SK-N-SH treated with all-trans-retinoic acid at 6 μM for 48 hours (cell line): ENCODE results near the gene DNASE1L1.
A peak's percentile ranks its signal among the peaks of the same experiment; 100 is the strongest.

Source experiments
- ATAC-seq: fragments of 200-7000 bp; cut with Tn5 transposase; 3 replicates; pipeline ENCODE4 v1.9.1; 2020; ENCODE audit warnings: mild to moderate bottlenecking, moderate library complexity
- ARNTL ChIP-seq: fragments of 450-650 bp; formaldehyde crosslinking; IDR thresholded peaks from 2 replicates; pipeline ENCODE4 v1.5.0; 2020; ENCODE audit warnings: low read depth, mild to moderate bottlenecking, moderate library complexity, borderline replicate concordance
- BACH2 ChIP-seq: fragments of 250-450 bp; sonication (Bioruptor Pico); IDR thresholded peaks from 2 replicates; pipeline ENCODE4 v1.9.0; 2021; ENCODE audit warnings: mild to moderate bottlenecking, borderline replicate concordance
- CREB5 ChIP-seq: fragments of 250-450 bp; sonication (Bioruptor Pico); IDR thresholded peaks from 2 replicates; pipeline ENCODE4 v1.5.1; 2020; ENCODE audit warnings: low read depth, mild to moderate bottlenecking, moderate library complexity
- CSRNP3 ChIP-seq: fragments of 250-450 bp; sonication (Bioruptor Pico); IDR thresholded peaks from 2 replicates; pipeline ENCODE4 v1.5.1; 2021; ENCODE audit warnings: mild to moderate bottlenecking, moderate library complexity
- ESRRG ChIP-seq: fragments of 250-450 bp; sonication (Bioruptor Pico); IDR thresholded peaks from 2 replicates; pipeline ENCODE4 v1.6.1; 2021; ENCODE audit warnings: mild to moderate bottlenecking
- GLIS3 ChIP-seq: fragments of 250-450 bp; sonication (Bioruptor Pico); IDR thresholded peaks from 2 replicates; pipeline ENCODE4 v1.5.0; 2020; ENCODE audit warnings: mild to moderate bottlenecking, moderate library complexity
- ISL1 ChIP-seq: fragments of 250-450 bp; sonication (Bioruptor Pico); IDR thresholded peaks from 2 replicates; pipeline ENCODE4 v2.1.2; 2022; ENCODE audit warnings: mild to moderate bottlenecking, moderate library complexity
- OSR1 ChIP-seq: fragments of 250-450 bp; sonication (Bioruptor Pico); IDR thresholded peaks from 2 replicates; pipeline ENCODE4 v1.8.0; 2022; ENCODE audit warnings: moderate library complexity, mild to moderate bottlenecking, inconsistent platforms
- PATZ1 ChIP-seq: fragments of 250-450 bp; sonication (Bioruptor Pico); IDR thresholded peaks from 2 replicates; pipeline ENCODE4 v1.8.0; 2020; ENCODE audit warnings: mild to moderate bottlenecking, moderate library complexity, borderline replicate concordance
- POU6F1 ChIP-seq: fragments of 250-450 bp; sonication (Bioruptor Pico); IDR thresholded peaks from 2 replicates; pipeline ENCODE4 v1.8.0; 2021; ENCODE audit warnings: low read depth, mild to moderate bottlenecking, moderate library complexity, borderline replicate concordance
- PPARA ChIP-seq: fragments of 250-450 bp; sonication (Bioruptor Pico); IDR thresholded peaks from 2 replicates; pipeline ENCODE4 v1.5.0; 2020; ENCODE audit warnings: mild to moderate bottlenecking, borderline replicate concordance
- RARB ChIP-seq: fragments of 250-450 bp; sonication (Bioruptor Pico); IDR thresholded peaks from 2 replicates; pipeline ENCODE4 v1.8.0; 2021; ENCODE audit warnings: mild to moderate bottlenecking, moderate library complexity
- SNAI2 ChIP-seq: fragments of 250-450 bp; sonication (Bioruptor Pico); IDR thresholded peaks from 2 replicates; pipeline ENCODE4 v1.5.0; 2020; ENCODE audit warnings: mild to moderate bottlenecking, moderate library complexity
- TOX ChIP-seq: fragments of 250-450 bp; sonication (Bioruptor Pico); IDR thresholded peaks from 2 replicates; pipeline ENCODE4 v1.8.0; 2021; ENCODE audit warnings: mild to moderate bottlenecking, moderate library complexity, borderline replicate concordance
- TSHZ2 ChIP-seq: fragments of 250-450 bp; sonication (Bioruptor Pico); IDR thresholded peaks from 2 replicates; pipeline ENCODE4 v1.5.0; 2020; ENCODE audit warnings: mild to moderate bottlenecking, moderate library complexity
- ZFP30 ChIP-seq: fragments of 450-650 bp; formaldehyde crosslinking; IDR thresholded peaks from 2 replicates; pipeline ENCODE4 v1.5.0; 2022; ENCODE audit warnings: mild to moderate bottlenecking, moderate library complexity
- ZNF8 ChIP-seq: fragments of 450-650 bp; formaldehyde crosslinking; IDR thresholded peaks from 2 replicates; pipeline ENCODE4 v1.5.0; 2020; ENCODE audit warnings: mild to moderate bottlenecking, moderate library complexity

Gene DNASE1L1

GRCh38 chrX:154368630-154369448 is 40.2 kb downstream of the DNASE1L1 start:
- no peak for TF ChIP-seq GLIS3 (CRISPR knock-in tag)
- TF ChIP-seq ZNF8 (CRISPR knock-in tag): no peak
- no peak for TF ChIP-seq PPARA
- no peak for TF ChIP-seq RARB (CRISPR knock-in tag)
- peak; percentile 26; the same call in 1 of the 2 replicates for TF ChIP-seq PATZ1 (CRISPR knock-in tag)
- no peak for TF ChIP-seq ARNTL
- ATAC-seq: peak; percentile 77

- no peak for TF ChIP-seq TSHZ2
- no peak for TF ChIP-seq RARB (CRISPR knock-in tag)
- TF ChIP-seq CREB5 (CRISPR knock-in tag): no peak
- no peak for TF ChIP-seq CSRNP3 (CRISPR knock-in tag)
- TF ChIP-seq GLIS3 (CRISPR knock-in tag): no peak
- TF ChIP-seq ARNTL: no peak
- no peak for TF ChIP-seq TOX (CRISPR knock-in tag)
- TF ChIP-seq SNAI2 (CRISPR knock-in tag): no peak
- no peak for TF ChIP-seq PATZ1 (CRISPR knock-in tag)
- TF ChIP-seq POU6F1: no peak
- no peak for TF ChIP-seq ESRRG (CRISPR knock-in tag)
- no peak for TF ChIP-seq BACH2 (CRISPR knock-in tag)
- no peak for ATAC-seq
These were observed 41.4 kb downstream of the DNASE1L1 start for GRCh38 chrX:154367474-154368308.

GRCh38 chrX:154366666-154367055 is 42.4 kb downstream of the DNASE1L1 start:
- ATAC-seq: no peak
- TF ChIP-seq CREB5 (CRISPR knock-in tag) (no peak), OSR1 (CRISPR knock-in tag) (no peak), PATZ1 (CRISPR knock-in tag) (no peak), SNAI2 (CRISPR knock-in tag) (no peak), ISL1 (CRISPR knock-in tag) (no peak), ZFP30 (CRISPR knock-in tag) (no peak), ARNTL (no peak), ESRRG (CRISPR knock-in tag) (no peak), POU6F1 (no peak), ZNF8 (CRISPR knock-in tag) (no peak), BACH2 (CRISPR knock-in tag) (no peak), GLIS3 (CRISPR knock-in tag) (no peak)
